CMK (cell line): Measurements from ENCODE around the gene TRABD2B.

Source experiments
- DNase-seq: peaks from one replicate; pipeline ENCODE4 v3.0.0-alpha.2; 2010; ENCODE audit warnings: low read depth

Gene TRABD2B

GRCh38 chr1:47875831-47876586, 121.2 kb downstream of the TRABD2B start:
- no peak for DNase-seq

GRCh38 chr1:47875036-47875435, 122.1 kb downstream of the TRABD2B start:
- DNase-seq, result no peak

GRCh38 chr1:47873337-47873736, 123.8 kb downstream of the TRABD2B start:
- no peak for DNase-seq

- no peak for DNase-seq
Measured at GRCh38 chr1:47872886-47873285, 124.3 kb downstream of the TRABD2B start.

- DNase-seq, result no peak
Measured at GRCh38 chr1:47871799-47872353, 125.3 kb downstream of the TRABD2B start.

- DNase-seq, result no peak
Measured at GRCh38 chr1:47870946-47871676, 126.1 kb downstream of the TRABD2B start.

GRCh38 chr1:47870480-47870879, 126.7 kb downstream of the TRABD2B start:
- no peak for DNase-seq

- DNase-seq, result no peak
Measured at GRCh38 chr1:47868348-47868676, 128.9 kb downstream of the TRABD2B start.

GRCh38 chr1:47867438-47868347, 129.5 kb downstream of the TRABD2B start:
- no peak for DNase-seq

- no peak for DNase-seq
Measured at GRCh38 chr1:47866601-47867437, 130.4 kb downstream of the TRABD2B start.

- no peak for DNase-seq
Measured at GRCh38 chr1:47865881-47866535, 131.2 kb downstream of the TRABD2B start.

GRCh38 chr1:47859092-47859743, 138.0 kb downstream of the TRABD2B start:
- DNase-seq, result no peak

GRCh38 chr1:47856996-47857395, 140.2 kb downstream of the TRABD2B start:
- DNase-seq, result no peak

- no peak for DNase-seq
Measured at GRCh38 chr1:47855230-47855629, 142.0 kb downstream of the TRABD2B start.

GRCh38 chr1:47854552-47855144, 142.5 kb downstream of the TRABD2B start:
- no peak for DNase-seq

- DNase-seq, result no peak
Measured at GRCh38 chr1:47853852-47854251, 143.3 kb downstream of the TRABD2B start.

- DNase-seq, result no peak
Measured at GRCh38 chr1:47853059-47853458, 144.1 kb downstream of the TRABD2B start.

- DNase-seq, result no peak
Measured at GRCh38 chr1:47852006-47852718, 145.0 kb downstream of the TRABD2B start.

GRCh38 chr1:47850451-47850850, 146.7 kb downstream of the TRABD2B start:
- no peak for DNase-seq
